ENCODE data around the gene PPP2R5B.

- no peak for TF ChIP-seq CTCF (conservative IDR thresholded peaks at IDR 0.05 in 1 of 2, IDR thresholded peaks at IDR 0.05 in 1 of 2; ENCODE audit: extremely low read depth in 1 of 2, insufficient read depth in 1 of 2, low read depth in 1 of 2, low read length in 2 of 2)
- TF ChIP-seq EZH2 (IDR thresholded peaks at IDR 0.05; ENCODE audit: borderline replicate concordance, low read length), result no peak
These were observed 7.8 kb downstream of the PPP2R5B start for GRCh38 chr11:64932324-64932723.

All from mammary epithelial cell (primary cell).